ENCODE measurements around the gene SMYD3.

DNA sequence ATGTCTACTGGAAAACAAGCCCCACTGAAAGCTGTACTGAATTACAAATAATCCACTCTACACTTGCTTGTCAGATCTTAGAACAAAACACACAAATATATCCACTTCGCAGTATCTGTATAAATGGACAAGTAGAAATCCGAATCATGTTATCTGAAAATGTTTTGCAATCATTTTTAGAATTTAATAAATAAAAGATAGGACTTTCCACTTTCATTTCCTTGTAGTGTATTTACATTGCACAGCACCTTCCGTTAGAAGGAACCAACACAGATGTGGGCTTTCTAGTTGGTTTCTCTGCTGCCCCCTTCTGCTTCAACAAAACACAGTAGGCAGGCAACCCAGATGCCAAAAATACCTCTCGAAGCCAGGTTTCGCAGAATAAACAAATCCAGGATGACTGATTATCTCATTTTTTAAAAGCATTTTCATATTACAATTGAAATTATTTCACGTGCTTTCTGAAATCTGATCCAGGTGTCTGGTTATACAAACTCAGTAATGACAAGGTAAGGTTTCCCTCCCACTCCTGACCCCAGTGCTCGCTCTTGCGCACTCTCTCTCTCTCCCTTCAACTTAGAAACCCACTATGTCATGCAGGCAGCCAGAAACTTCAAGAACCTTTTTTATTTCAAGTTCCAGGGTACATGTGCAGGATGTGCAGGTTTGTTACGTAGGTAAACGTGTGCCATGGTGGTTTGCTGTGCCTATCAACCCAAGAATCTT, 389.9 kb downstream of the SMYD3 start:
- TF ChIP-seq, protein P1, sequence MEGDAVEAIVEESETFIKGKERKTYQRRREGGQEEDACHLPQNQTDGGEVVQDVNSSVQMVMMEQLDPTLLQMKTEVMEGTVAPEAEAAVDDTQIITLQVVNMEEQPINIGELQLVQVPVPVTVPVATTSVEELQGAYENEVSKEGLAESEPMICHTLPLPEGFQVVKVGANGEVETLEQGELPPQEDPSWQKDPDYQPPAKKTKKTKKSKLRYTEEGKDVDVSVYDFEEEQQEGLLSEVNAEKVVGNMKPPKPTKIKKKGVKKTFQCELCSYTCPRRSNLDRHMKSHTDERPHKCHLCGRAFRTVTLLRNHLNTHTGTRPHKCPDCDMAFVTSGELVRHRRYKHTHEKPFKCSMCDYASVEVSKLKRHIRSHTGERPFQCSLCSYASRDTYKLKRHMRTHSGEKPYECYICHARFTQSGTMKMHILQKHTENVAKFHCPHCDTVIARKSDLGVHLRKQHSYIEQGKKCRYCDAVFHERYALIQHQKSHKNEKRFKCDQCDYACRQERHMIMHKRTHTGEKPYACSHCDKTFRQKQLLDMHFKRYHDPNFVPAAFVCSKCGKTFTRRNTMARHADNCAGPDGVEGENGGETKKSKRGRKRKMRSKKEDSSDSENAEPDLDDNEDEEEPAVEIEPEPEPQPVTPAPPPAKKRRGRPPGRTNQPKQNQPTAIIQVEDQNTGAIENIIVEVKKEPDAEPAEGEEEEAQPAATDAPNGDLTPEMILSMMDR (IDR thresholded peaks at IDR 0.05; ENCODE audit: insufficient read depth, low read length): peak; percentile 17
- TF ChIP-seq POLR2AphosphoS5 (IDR thresholded peaks at IDR 0.05; ENCODE audit: low read depth) (no peak), GABPA (IDR thresholded peaks at IDR 0.05; ENCODE audit: low read depth) (no peak)
